Tibial artery (tissue), 4 donors: ENCODE data around the gene SMOC2.

ENCODE experiments used
- DNase-seq, 2 donors: peaks; one replicate each; pipeline ENCODE4 v3.0.0-alpha.2; 2019
- H3K27ac ChIP-seq, 2 donors: fragments of 200-600 bp; sonication (generic) in 1 of 2; 1 replicate in 1 of 2; 2 replicates in 1 of 2; pipeline ENCODE4 v1.5.1; 2018 to 2019; ENCODE audit warnings: mild to moderate bottlenecking in 1 of 2
- H3K27me3 ChIP-seq, 2 donors: fragments of 200-600 bp; sonication (generic) in 1 of 2; one replicate each; pipeline versions ENCODE4 v1.5.1 to v1.6.0; 2016 to 2019
- H3K36me3 ChIP-seq, 3 donors: fragments of 200-600 bp; sonication (generic) in 2 of 3; one replicate each; pipeline ENCODE4 v1.5.1; 2016 to 2019; ENCODE audit warnings: mild to moderate bottlenecking in 2 of 3
- H3K4me1 ChIP-seq, 4 donors: fragments of 200-600 bp; sonication (generic) in 2 of 4; 1 replicate in 3 of 4; 2 replicates in 1 of 4; pipeline ENCODE4 v1.5.1; 2016 to 2019
- H3K4me3 ChIP-seq, 2 donors: fragments of 200-600 bp; sonication (generic) in 1 of 2; 1 replicate in 1 of 2; 2 replicates in 1 of 2; pipeline ENCODE4 v1.5.1; 2018 to 2019; ENCODE audit warnings: mild to moderate bottlenecking in 2 of 2
- H3K9me3 ChIP-seq, 3 donors: fragments of 200-600 bp; sonication (generic) in 1 of 3; one replicate each; pipeline ENCODE4 v1.5.1; 2016 to 2019
- CTCF ChIP-seq, 2 experiments: fragments of 200-600 bp in 1 of 2; fragments of 450-650 bp in 1 of 2; IDR thresholded peaks; one replicate each; pipeline ENCODE4 v1.5.1; 2017 to 2019; ENCODE audit warnings: antibody characterized with exemption in 2 of 2, mild to moderate bottlenecking in 1 of 2, moderate library complexity in 1 of 2
- intact Hi-C: fragments of 100-400 bp; cut with DNase I; formaldehyde crosslinking; loops from one replicate; pipeline ENCODE4 v1.15.0; 2023; ENCODE audit warnings: low total_unique reads

The SMOC2 gene

GRCh38 chr6:168584671-168585070 is 143.7 kb downstream of the SMOC2 start:
- peak in 1 of 2 donors; percentile 20 for DNase-seq
- H3K27me3 ChIP-seq = no peaks in the 10 kb centered on the region
- intact Hi-C loops = no loop called here

GRCh38 chr6:168585441-168585840 is 144.5 kb downstream of the SMOC2 start:
- H3K27me3 ChIP-seq = no peaks in the 10 kb centered on the region
- H3K36me3 ChIP-seq = no peaks in the 10 kb centered on the region
- peaks cover 0 to 12% (median 4%) of the 10 kb centered on the region in 4 donors for H3K4me1 ChIP-seq
- H3K4me3 ChIP-seq = no peak overlapping the region
- DNase-seq = peak in 1 of 2 donors; percentile 38
- no peak overlapping the region for H3K27ac ChIP-seq
- H3K9me3 ChIP-seq = no peaks in the 10 kb centered on the region
- TF ChIP-seq CTCF (IDR thresholded peaks at IDR 0.05) = no peak
- intact Hi-C loops = no loop called here

More at GRCh38 chr6:168584671-168585070, 143.7 kb downstream of the SMOC2 start:
- TF ChIP-seq CTCF (IDR thresholded peaks at IDR 0.05) = no peak
- peaks cover 0 to 15% (median 4%) of the 10 kb centered on the region in 4 donors for H3K4me1 ChIP-seq
- H3K4me3 ChIP-seq = no peak overlapping the region
- peak overlapping the region in 1 of 2 donors; percentile 41 for H3K27ac ChIP-seq
- H3K9me3 ChIP-seq = no peaks in the 10 kb centered on the region
- H3K36me3 ChIP-seq = no peaks in the 10 kb centered on the region

- no peaks in the 10 kb centered on the region for H3K9me3 ChIP-seq
- no peaks in the 10 kb centered on the region for H3K36me3 ChIP-seq
- no peak overlapping the region for H3K4me3 ChIP-seq
- intact Hi-C loops = no loop called here
- no peaks in the 10 kb centered on the region for H3K27me3 ChIP-seq
- no peak overlapping the region for H3K27ac ChIP-seq
- peak in 1 of 2 donors; percentile 9 for DNase-seq
- H3K4me1 ChIP-seq = peaks cover 0 to 2% (median 0%) of the 10 kb centered on the region in 4 donors
- no peak for TF ChIP-seq CTCF (IDR thresholded peaks at IDR 0.05)
Measured at GRCh38 chr6:168589275-168589674, 148.3 kb downstream of the SMOC2 start.

GRCh38 chr6:168590406-168590805 is 149.4 kb downstream of the SMOC2 start:
- Histone ChIP-seq H3K36me3 (no peaks in the 10 kb centered on the region), H3K27me3 (no peaks in the 10 kb centered on the region), H3K9me3 (no peaks in the 10 kb centered on the region), H3K4me1 (no peaks in the 10 kb centered on the region), H3K27ac (no peak overlapping the region), H3K4me3 (no peak overlapping the region)
- intact Hi-C loops = no loop called here
- no peak for TF ChIP-seq CTCF (IDR thresholded peaks at IDR 0.05)
- DNase-seq = peak in 1 of 2 donors; percentile 37

- Histone ChIP-seq H3K27ac (no peak overlapping the region), H3K9me3 (no peaks in the 10 kb centered on the region), H3K27me3 (no peaks in the 10 kb centered on the region), H3K4me3 (no peak overlapping the region), H3K4me1 (no peaks in the 10 kb centered on the region), H3K36me3 (peaks cover 0 to 15% (median 10%) of the 10 kb centered on the region in 3 donors)
- no peak for TF ChIP-seq CTCF (IDR thresholded peaks at IDR 0.05)
- DNase-seq = peak in 1 of 2 donors; percentile 15
- intact Hi-C loops = no loop called here
Measured at GRCh38 chr6:168596344-168596743, 155.4 kb downstream of the SMOC2 start.

GRCh38 chr6:168597471-168597875 is 156.5 kb downstream of the SMOC2 start:
- intact Hi-C loops = no loop called here
- DNase-seq = peak in 1 of 2 donors; percentile 7
- Histone ChIP-seq H3K4me3 (no peak overlapping the region), H3K27me3 (no peaks in the 10 kb centered on the region), H3K36me3 (peaks cover 0 to 15% (median 10%) of the 10 kb centered on the region in 3 donors), H3K27ac (no peak overlapping the region), H3K4me1 (no peaks in the 10 kb centered on the region), H3K9me3 (no peaks in the 10 kb centered on the region)
- no peak for TF ChIP-seq CTCF (IDR thresholded peaks at IDR 0.05)
